Neural cell (in vitro differentiated cells): Measurements from ENCODE around the gene HDAC7.

ENCODE experiments used
- EP300 ChIP-seq: fragments of 450-650 bp; conservative IDR thresholded peaks from 2 replicates; pipeline ENCODE4 v1.6.1; 2014; ENCODE audit warnings: antibody characterized with exemption, mild to moderate bottlenecking, moderate library complexity; ENCODE audit not compliant: poor library complexity, severe bottlenecking
- EZH2 ChIP-seq: fragments of 200-600, 300-800 bp; shearing (Covaris generic), sonication (generic); IDR thresholded peaks from 2 replicates; pipeline ENCODE4 v1.6.1; 2014; ENCODE audit warnings: antibody characterized with exemption, low read length, borderline replicate concordance, mild to moderate bottlenecking; ENCODE audit not compliant: insufficient read depth, poor library complexity, severe bottlenecking
- POLR2AphosphoS5 ChIP-seq: IDR thresholded peaks from 2 replicates; pipeline ENCODE4 v1.6.1; 2012
- TAF1 ChIP-seq: IDR thresholded peaks from 2 replicates; pipeline ENCODE4 v1.6.1; 2012; ENCODE audit warnings: low read depth
- TF ChIP-seq, protein P1 (sequence below): fragments of 450-650 bp; IDR thresholded peaks from 2 replicates; pipeline ENCODE4 v1.5.1; 2014; ENCODE audit warnings: antibody characterized with exemption, mild to moderate bottlenecking, moderate library complexity; ENCODE audit not compliant: poor library complexity, severe bottlenecking

DNA sequence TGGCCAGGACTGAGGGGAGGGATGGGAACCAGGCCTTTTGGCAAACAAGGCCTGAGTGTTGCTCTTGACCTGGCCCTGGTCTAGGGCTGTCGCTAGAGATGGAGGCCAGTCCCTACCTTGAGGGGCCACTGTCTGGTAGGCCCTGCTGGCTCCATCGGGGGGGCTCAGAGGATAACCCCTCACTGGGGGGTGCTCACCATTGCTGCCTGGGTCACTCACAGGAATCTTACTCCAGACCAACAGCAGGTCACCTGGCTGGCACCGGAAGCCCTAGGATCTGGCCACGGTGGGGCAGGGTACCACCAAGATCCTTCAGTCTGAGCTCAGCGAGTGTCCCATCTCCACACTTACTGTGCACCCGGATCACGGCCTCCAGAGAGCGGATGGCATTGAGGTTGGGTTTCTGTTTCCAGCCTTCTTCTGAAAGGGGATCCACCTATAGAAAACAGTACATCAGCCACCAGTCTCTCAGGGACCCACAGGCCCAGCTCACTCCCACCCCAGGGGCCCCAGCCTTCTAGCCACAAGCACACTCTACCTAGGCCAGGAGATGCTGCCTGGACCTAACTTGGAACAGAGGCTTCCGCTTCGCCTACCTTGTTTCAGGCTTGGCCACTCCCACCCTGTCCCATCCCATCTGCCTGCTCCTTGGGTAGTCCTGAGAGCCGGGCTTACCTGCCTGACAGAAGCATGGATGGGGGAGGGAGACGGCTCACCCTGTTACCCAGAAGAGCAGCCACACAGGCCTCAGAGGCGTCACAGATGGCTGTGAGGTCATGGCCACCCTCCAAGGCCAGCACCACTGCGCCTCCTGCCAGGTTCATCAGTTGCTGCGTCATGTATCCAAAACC, 34.4 kb downstream of the HDAC7 start:
- no peak for TF ChIP-seq TAF1
- TF ChIP-seq, protein P1, sequence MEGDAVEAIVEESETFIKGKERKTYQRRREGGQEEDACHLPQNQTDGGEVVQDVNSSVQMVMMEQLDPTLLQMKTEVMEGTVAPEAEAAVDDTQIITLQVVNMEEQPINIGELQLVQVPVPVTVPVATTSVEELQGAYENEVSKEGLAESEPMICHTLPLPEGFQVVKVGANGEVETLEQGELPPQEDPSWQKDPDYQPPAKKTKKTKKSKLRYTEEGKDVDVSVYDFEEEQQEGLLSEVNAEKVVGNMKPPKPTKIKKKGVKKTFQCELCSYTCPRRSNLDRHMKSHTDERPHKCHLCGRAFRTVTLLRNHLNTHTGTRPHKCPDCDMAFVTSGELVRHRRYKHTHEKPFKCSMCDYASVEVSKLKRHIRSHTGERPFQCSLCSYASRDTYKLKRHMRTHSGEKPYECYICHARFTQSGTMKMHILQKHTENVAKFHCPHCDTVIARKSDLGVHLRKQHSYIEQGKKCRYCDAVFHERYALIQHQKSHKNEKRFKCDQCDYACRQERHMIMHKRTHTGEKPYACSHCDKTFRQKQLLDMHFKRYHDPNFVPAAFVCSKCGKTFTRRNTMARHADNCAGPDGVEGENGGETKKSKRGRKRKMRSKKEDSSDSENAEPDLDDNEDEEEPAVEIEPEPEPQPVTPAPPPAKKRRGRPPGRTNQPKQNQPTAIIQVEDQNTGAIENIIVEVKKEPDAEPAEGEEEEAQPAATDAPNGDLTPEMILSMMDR = no peak
- TF ChIP-seq POLR2AphosphoS5 = no peak
- no peak for TF ChIP-seq EZH2
- no peak for TF ChIP-seq EP300
